HG02943 (cell line): Measurements from ENCODE around the gene SETD1B.

Experiments
- ATAC-seq: cut with Tn5 transposase; IDR thresholded peaks from one replicate; pipeline ENCODE4 v1.9.1; 2021; ENCODE audit warnings: mild to moderate bottlenecking, low read depth, moderate library complexity; ENCODE audit not compliant: unreplicated experiment

Gene SETD1B

DNA sequence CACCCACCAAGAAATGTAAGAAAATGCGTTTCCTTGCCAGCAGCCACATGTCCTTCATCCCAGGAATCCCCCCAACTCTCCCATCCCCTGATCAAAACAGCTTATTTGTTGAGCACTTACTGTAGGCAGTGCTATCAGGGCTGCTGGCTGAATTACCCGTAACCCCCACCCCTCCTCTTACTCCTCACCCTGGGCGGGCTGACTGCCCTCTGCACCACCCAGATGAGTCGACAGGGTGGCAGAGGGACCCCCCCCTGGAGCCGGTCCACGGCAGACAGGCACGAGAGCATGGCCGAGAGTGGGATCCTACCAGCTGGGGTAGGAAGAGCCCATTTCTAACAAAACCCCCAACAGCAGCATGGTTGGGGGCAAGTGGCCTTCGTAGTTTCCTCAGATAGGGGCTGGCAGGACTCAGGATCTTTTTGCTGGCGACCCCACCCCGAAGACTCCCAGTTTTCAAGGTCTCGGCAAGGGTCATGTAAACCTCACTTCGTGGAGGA lies 9.2 kb upstream of the SETD1B start:
- no peak for ATAC-seq

DNA sequence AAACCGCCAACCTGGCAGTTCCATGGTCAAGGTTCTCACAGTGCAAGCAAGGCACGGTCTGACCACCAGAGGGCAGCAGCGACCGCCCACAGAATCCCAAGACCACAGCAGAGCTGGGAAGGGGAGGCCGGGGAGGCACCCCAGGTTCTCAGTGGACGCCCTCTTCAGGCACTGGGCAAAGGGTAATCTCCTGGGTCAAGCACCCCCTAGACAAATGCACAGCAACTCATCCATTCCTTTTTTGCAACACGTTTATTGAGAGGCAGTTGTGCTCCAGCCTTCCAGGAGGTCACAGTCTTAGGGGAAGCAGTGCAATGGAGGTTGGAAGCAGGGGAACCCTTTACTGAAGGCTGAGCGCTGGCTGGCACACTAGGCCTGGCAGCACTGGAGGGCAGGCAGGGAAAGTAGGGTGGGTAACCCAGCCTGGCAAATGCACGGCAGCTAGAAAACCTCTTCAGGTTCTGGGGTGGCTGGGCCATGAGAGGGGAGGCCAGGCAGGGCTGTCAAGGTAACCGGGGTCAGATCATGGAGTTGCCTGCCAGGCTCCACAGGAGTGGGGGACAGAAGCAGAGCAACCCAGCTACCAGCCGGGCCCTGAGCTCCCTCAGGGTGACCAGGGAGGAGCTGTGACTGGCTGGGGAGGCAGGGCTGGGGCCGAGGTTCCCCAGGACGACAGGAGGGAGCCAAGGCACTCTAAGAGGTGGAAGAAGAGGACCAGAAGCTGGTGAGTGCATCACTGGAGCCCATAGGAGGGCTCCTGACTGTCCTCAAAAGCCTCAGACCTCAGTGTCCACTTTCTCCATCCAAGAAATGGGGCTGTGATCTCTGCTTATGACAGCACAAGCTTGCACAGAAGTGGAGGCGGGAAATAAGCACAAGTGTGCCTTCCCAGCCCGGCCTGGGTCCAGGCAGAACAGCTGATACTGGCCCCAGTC lies 8.5 kb upstream of the SETD1B start:
- ATAC-seq: no peak

DNA sequence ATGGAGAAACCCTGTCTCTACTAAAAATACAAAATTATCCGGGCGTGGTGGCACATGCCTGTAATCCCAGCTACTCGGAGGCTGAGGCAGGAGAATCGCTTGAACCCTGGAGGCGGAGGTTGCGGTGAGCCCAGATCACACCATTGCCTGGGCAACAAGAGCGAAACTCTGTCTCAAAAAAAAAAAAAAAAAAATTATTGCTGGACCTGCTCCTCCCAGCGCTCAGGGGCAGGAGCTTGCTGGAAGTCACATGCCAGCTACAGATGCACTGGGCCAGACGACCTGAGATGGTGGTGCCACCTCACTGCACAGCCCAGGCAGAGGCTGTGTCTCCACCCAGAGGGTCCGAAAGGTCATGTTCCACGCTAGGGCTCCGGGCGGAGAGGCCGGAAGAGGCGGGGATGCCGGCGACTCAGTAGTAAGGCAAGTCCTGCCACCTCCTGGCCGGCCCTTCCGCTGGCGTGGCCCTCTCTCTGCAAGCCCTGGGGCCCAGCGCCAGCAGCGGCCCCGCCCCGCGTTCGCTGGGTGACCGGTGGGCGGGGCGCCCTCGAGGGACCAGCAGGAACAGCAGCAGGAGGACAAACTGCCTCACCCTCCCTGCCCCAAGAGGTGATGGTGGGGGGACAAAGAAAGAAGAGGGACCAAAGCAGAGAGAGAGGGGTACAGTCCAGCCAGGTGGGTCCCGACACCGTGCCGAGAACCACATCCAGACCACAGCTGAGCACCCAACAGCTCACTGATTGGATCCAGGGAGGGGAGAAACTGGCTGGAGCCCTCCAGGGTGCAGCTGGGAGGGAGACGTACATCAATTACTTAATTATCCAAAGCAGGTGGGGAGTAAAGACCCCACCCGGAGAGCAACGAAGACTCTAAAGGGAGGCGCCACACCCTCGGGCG lies 6.7 kb upstream of the SETD1B start:
- no peak for ATAC-seq

DNA sequence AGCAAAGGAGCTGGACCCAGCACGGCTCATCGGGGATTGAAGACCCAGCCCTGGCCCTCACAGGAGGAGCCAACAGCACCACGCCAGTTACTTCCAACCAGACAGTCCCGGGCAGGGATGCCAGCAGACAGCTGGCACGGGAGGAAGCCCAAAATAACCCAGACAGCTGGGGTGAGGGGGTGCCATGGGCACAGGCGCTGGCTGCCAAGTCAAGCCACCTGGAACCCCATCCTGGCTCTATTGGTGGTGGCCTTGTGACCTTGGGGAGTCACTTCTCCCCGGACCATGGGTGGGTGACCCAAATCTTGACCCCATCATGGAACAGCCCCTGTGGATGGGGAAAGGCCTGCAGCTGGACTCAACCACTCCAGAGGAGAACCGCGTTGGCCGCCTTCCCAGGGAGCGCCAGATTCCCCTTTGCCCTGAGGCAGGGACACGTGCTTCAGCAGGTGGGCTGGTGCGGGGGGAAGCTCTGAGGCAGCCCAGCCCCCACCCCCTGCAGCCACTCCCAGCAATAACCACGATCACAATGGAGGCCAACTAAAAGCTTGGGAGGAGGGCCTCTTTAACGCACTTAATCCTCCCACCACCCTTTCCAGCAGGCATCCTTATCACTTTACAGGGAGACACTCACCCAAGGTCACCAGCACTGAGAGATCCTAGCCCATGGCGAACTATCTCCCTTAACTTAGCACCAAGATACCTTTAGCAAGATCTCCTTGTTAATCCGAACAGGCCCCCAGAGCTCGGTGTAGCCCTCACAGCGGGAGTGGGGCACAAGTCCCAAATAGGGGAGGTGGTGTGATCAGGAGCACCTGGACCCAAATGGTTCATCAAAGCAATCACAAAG lies 5.6 kb upstream of the SETD1B start:
- ATAC-seq: no peak

DNA sequence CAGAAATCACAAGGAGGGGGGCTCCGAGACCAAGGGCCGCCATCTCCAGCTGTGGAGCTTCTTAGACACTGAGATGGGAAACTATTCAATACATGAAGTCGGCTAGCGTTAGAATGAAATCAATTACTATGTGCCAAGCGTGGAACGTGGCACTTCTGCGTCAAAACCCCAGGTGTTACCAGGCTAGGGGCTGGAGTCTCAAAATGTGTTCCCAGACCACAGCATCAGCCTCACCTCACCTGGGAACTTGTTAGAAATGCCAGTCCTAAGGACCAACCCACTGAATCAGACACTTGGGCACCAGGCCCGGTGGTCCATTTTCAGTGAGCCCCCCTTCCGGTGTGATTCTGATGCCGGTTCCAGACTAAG lies 5.0 kb upstream of the SETD1B start:
- ATAC-seq: no peak

DNA sequence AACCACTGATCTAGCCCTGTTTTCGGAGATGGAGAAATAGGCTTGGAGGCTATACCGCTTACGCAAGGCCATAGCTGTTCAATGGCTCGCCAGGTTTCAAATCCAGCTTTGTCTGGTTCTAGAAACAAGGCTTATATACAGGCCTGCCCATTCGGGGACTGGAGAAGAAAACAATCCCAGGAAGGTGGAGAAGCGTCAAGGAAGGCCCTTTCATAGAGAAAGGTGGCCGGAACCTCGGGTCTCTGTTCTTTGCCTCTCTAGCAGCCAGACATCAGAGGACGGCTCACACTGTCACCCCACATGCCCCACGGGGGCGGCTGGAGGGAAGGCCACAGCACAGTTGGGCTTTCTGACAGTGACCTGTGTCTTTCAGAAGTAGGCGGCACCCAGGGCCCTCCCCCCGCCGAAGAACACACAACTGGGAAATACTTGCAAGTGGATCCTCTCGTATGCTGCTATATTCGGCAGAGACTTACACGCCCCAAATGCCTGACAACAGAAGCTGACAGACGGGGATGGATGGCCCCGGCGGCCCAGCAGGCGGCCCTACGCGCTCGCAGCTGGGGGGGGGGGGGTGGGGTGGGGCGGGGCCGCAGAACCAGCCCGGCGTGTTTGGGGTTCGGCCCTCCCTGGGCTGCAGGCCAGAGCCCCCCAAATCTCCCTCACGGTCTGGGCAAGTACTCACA lies 4.5 kb upstream of the SETD1B start:
- ATAC-seq: no peak

DNA sequence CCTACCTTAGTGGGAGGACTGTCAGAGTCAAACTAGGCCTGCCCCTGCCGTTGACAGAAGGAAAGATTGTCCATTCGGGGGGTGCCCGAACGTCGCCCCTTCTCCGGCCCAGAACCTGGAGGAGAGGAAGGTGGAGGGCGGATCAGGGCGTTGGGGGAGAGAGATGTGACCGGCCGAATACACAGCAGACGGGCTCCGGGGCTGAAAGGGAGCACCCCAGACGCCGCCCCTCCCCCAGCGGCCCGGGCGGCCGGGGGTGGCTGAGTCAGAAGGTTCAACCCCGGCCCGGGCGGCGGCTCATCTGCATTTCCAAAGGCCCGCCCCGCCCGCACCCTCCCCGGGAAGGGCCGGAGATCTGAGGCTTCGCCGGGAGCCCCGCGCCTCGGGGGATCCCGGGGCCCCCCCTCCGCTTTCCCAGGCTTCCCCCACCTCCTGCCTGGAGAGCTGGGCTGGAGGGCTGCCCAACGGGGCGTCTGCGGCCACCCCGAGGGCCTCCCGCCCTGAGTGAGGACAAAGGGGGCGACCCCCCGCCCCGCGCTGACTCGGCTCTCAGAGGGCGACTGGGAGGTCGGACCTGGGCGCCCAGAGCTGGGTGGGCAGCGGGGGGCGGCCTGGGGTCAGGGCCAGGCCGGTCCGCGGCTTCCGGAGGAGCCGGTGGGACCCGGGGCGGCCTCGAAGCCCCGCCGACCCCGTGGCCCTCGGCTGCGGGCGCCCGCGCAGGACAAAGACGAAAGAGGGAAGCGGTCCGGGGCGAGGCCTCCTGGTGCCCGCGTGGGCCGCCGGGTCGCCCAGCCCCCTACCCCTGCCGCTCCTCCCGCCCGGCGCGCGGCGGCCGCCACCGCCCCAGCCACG lies 3.7 kb upstream of the SETD1B start:
- no peak for ATAC-seq

DNA sequence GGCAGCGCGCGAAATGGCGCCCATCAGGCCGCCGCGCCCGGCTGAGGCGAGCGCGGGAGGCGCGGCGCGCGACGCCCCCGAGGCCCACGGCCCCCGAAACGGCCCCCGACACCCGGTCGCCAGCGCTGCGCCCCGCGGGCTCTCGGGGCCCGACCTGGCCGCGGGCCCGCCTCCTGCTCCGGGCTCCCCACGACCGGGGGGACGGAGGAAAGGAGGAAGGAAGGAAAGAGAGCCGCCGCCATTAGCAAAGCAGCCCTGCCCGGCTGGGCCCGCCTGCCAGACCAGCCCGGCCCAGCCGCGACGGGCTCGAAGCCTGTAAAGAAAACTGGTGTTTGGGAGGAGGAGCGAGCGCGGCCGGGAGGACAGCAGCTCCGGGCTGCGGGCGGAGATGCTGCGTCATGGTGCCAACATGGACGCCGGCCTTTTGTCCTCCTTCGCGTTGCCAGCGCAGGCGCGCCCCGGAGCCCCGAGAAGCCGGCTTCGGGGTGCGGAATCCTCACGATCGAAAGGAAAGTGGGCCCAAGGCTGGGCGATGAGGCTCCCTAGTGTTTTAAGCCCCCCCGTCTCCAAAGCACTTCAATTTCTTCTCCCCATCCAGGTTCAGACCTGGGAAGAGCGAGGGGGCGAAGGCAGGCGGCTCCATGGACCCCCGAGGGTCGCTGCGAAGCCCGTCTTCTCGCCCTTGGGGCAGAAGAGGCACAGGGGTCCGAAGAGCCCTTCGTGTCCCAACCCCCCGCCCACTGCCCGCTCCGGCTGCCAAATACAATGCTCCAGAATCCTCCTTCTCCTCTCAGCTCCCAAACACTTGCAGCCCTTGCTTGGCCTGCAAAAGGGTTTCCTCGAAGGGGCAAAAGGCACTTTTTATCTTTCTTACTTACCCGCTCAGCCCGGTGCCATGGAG lies 2.9 kb upstream of the SETD1B start:
- no peak for ATAC-seq

DNA sequence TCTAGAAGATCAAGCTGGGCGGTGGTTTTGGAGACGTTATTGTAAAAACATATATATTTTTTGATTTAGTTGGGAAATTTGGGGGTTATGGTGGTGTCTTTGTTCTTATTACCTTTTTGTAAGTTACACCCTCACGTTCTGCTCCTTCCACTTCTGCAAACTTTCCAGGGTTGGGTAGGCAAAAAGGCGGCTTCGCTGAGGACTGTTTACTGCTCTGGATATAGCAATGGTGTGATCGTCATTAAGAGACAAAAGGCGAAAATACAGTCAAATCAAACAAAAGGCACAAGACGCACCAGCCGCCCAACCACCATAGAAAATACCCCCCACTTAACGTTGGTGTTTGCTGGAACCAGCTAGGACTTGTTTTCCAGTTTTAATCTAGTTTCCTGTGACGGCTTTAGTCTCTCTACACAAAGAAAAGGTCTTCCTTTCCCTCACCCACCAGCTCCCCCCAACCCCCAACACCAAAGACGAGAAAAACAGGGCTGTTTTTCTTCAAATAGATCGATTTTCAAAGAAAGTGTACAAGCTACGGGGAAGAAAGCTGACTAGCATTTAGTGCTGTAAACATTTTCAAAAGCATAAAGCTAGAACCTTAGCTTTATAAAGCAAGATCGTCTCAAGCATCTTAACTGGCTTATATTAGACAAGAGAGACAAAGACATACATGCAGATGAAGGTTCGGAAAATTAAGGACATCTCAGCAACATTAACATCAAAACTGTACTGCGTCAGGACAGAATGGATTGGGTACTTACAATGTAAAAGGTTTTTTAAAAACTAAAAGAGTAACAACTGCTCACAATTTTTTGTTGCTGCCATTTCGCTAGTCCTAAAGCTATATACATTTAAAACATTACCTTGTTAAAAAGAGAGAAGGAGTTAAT lies 2.0 kb upstream of the SETD1B start:
- ATAC-seq: no peak

DNA sequence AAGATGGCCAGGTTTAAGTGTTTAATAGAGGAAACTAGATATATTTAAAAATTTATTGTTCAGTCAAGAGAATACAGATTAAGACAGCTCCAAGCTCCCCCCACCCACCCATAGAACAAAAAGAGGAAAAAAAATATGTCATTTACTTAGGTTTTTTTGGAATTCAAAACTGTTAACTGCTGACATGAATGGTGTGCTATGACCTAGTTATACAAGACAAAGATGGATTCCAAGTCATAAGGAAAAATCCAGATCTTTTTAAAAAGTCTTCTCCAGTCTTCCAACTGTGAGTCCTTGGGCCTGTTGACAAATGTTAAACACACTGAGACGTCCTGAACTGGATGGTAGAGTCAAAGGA lies 1.3 kb upstream of the SETD1B start:
- ATAC-seq: no peak

DNA sequence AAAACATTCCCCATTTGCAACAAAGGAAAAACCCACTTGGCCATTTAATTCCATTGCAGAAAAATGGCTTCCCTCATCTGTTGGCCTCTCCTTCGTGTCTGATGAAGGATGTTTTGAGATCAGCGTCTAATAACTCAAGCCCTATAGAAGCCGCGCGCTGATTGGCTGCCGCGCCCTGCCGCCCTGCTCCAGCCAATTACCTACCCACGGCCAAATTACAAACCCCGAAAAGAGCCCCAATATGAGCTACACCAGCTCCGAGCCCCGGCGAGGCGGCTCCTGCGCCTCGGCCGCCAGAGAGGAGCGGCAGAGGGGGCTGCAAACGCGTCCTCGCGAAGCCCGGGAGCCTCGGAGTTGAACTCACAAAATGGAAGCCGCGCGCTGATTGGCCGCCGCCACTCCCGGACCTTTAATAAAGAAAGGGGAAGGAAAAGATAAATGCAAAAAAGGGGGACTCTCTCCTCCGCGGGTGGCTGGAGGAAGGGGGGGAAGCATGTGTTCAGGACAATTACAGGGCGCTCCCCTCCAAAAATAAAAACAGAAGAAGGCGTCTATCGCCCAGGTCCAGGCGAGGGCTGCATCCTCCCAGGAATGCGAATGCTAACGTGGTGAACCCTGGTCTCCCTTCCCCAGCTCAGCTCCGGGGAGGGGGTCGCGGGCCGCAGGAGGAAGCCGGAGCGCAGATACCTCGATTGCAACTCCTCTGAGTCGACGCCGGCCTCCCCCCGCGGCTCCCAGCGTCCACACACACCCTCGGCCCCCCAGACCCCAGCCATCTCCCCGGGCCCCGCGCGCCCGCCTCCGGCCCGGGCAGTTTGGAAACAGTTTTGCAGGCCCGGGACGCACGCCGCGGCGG lies 738 bp upstream of the SETD1B start:
- ATAC-seq: peak; percentile 37

DNA sequence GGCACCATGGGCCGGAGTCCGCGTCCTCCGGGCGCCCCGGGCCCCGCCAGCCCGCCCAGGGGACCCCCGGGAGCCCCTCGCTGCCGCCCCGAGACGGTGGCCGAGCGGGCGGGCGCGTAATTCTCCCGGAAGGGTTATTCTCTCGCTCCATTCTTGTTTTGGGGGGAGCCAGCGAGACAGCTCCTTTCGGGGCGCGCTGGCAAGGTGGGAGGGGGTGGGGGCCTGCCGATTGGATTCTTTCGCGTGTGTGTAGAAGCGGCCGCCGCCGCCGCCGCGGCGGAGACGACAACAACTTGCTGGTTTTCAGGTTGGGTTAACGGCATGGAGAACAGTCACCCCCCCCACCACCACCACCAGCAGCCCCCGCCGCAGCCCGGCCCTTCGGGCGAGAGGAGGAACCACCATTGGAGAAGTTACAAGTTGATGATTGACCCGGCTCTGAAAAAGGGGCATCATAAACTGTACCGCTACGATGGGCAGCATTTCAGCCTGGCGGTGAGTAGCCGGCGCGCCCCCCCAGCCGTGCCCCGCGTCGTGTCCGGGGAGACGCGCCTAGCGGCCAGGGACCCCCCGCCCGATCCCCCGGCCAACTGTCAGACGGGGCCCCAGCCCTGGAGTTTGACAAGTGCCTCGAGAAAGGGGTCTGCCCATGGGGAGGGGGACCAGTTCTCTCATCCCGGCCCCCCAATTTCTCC lies 755 bp downstream of the SETD1B start:
- ATAC-seq: no peak

DNA sequence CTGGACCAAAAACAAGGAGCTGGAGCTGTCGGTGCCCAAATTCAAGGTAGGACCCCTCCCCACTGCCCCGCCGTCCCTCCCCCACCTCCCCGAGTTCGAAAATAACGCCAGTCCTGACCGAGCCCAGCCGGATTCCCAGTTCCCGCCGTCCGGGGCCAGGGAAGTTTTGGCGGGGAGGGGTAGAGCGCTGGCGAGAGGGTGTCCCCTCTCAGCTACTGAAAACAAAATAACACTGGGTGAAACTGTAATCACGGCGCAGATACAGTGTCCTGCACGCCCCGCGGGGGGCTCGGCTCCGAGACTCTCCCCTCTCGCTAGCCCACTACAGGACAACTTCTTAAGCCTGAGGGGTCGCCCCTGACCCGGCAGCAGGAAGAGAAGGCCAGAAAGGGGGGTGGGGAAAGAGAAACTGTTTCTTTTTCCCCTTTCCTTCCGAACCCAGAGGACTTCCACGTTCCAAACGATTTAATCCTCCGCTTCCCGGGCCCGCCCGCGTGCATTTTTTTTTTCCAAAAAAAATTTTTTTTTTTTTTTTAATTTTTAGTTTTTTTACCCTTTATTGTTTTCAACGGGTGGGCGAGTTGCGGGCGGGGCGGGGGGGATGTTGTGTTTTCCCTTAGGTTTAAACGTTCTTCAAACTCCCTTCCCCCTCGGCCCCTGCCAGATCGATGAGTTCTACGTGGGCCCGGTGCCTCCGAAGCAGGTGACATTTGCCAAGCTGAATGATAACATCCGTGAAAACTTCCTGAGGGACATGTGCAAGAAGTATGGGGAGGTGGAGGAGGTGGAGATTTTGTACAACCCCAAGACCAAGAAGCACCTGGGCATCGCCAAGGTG lies 1.6 kb downstream of the SETD1B start:
- no peak for ATAC-seq

DNA sequence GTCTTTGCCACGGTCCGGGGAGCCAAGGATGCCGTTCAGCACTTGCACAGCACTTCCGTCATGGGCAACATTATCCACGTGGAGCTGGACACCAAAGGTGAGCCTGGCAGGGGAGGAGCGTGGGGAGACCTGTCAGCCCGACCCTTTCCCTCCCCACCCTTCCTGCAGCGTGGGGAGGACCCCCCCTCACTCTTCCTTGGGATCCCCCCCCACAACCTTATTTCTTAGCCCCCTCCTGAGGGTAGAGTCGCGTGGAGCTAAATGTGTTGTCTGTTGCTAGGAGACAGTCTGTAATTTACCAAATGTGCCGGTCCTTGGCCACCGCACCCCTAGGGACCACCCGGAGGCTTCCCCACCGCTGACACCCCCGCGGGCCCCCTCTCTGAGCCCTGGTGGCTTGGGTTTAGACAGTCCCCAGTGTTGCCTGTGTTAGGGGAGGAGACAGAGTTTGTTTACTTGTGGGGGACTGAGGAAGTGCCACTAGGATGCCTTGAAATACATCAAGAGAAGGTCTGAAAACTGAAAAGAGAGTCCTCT lies 2.3 kb downstream of the SETD1B start:
- no peak for ATAC-seq
